ENCODE data around the gene UMODL1. TPM values are rescaled to one million over a fixed set of nuclear protein-coding genes. Genes with fewer than 3 reads are reported as not detected.
"Not testable (repeated sequence)": the region's sequence is repeated elsewhere in the genome, so short reads cannot be mapped to it uniquely, and the experiment has no call there.

UMODL1 gene
- polyA plus RNA-seq, 3 donors: 0.04 to 0.31 TPM; not detected in 1

- DNase-seq (ENCODE audit: low read depth in 3 of 3, low spot score in 2 of 3): no peak
These were observed 88.5 kb downstream of the UMODL1 start for GRCh38 chr21:42159560-42160110.

GRCh38 chr21:42160111-42160721 lies 89.1 kb downstream of the UMODL1 start:
- no peak for DNase-seq (ENCODE audit: low read depth in 3 of 3, low spot score in 2 of 3)

GRCh38 chr21:42160765-42161164 lies 89.6 kb downstream of the UMODL1 start:
- no peak for DNase-seq (ENCODE audit: low read depth in 3 of 3, low spot score in 2 of 3)

GRCh38 chr21:42161401-42161955 lies 90.4 kb downstream of the UMODL1 start:
- no peak for DNase-seq (ENCODE audit: low read depth in 3 of 3, low spot score in 2 of 3)

GRCh38 chr21:42161956-42162681 lies 91.0 kb downstream of the UMODL1 start:
- no peak for DNase-seq (ENCODE audit: low read depth in 3 of 3, low spot score in 2 of 3)

- DNase-seq (ENCODE audit: low read depth in 3 of 3, low spot score in 2 of 3): no peak
These were observed 91.9 kb downstream of the UMODL1 start for GRCh38 chr21:42162831-42163510.

- no peak for DNase-seq (ENCODE audit: low read depth in 3 of 3, low spot score in 2 of 3)
These were observed 92.4 kb downstream of the UMODL1 start for GRCh38 chr21:42163511-42163863.

GRCh38 chr21:42164064-42164789 lies 93.1 kb downstream of the UMODL1 start:
- DNase-seq (ENCODE audit: low read depth in 3 of 3, low spot score in 2 of 3): no peak

GRCh38 chr21:42164818-42165217 lies 93.7 kb downstream of the UMODL1 start:
- no peak for DNase-seq (ENCODE audit: low read depth in 3 of 3, low spot score in 2 of 3)

GRCh38 chr21:42165901-42166300 lies 94.8 kb downstream of the UMODL1 start:
- no peak for DNase-seq (ENCODE audit: low read depth in 3 of 3, low spot score in 2 of 3)

- no peak for DNase-seq (ENCODE audit: low read depth in 3 of 3, low spot score in 2 of 3)
These were observed 98.6 kb downstream of the UMODL1 start for GRCh38 chr21:42169758-42170157.

- no peak for DNase-seq (ENCODE audit: low read depth in 3 of 3, low spot score in 2 of 3)
These were observed 100.3 kb downstream of the UMODL1 start for GRCh38 chr21:42171091-42172053.

GRCh38 chr21:42172596-42173483 lies 101.7 kb downstream of the UMODL1 start:
- no peak for DNase-seq (ENCODE audit: low read depth in 3 of 3, low spot score in 2 of 3)

- DNase-seq (ENCODE audit: low read depth in 3 of 3, low spot score in 2 of 3): no peak
These were observed 103.1 kb downstream of the UMODL1 start for GRCh38 chr21:42174173-42174572.

- DNase-seq (ENCODE audit: low read depth in 3 of 3, low spot score in 2 of 3): no peak
These were observed 104.1 kb downstream of the UMODL1 start for GRCh38 chr21:42175110-42175710.

- DNase-seq (ENCODE audit: low read depth in 3 of 3, low spot score in 2 of 3): no peak
These were observed 105.7 kb downstream of the UMODL1 start for GRCh38 chr21:42176859-42177258.

- no peak for DNase-seq (ENCODE audit: low read depth in 3 of 3, low spot score in 2 of 3)
These were observed 108.2 kb downstream of the UMODL1 start for GRCh38 chr21:42179316-42179715.

GRCh38 chr21:42180001-42180400 lies 108.9 kb downstream of the UMODL1 start:
- DNase-seq (ENCODE audit: low read depth in 3 of 3, low spot score in 2 of 3): not testable (repeated sequence)

All from right renal cortex interstitium (tissue), 3 donors.